Colonic mucosa (tissue), 4 donors: Measurements from ENCODE around the gene UBE2F. TPM values are rescaled to one million over a fixed set of nuclear protein-coding genes. Genes with fewer than 3 reads are reported as not detected.

ENCODE experiments used
- DNase-seq: peaks from one replicate; pipeline ENCODE4 v3.0.0-alpha.2; 2020
- H3K27ac ChIP-seq: fragments of 200-600 bp; one replicate; pipeline ENCODE4 v1.8.0; 2021
- H3K27me3 ChIP-seq: fragments of 200-600 bp; one replicate; pipeline ENCODE4 v1.8.0; 2021
- H3K36me3 ChIP-seq: fragments of 200-600 bp; one replicate; pipeline ENCODE4 v1.8.0; 2021
- H3K4me1 ChIP-seq: fragments of 200-600 bp; one replicate; pipeline ENCODE4 v1.8.0; 2021; ENCODE audit warnings: mild to moderate bottlenecking
- H3K4me3 ChIP-seq: fragments of 200-600 bp; one replicate; pipeline ENCODE4 v1.8.0; 2021
- H3K9ac ChIP-seq, 2 donors: one replicate each; pipeline ENCODE4 v1.7.0; 2013; ENCODE audit warnings: control low read depth in 2 of 2, low read depth in 2 of 2, low read length in 2 of 2
- H3K9me3 ChIP-seq: fragments of 200-600 bp; one replicate; pipeline ENCODE4 v1.8.0; 2021
- CTCF ChIP-seq: fragments of 200-600 bp; IDR thresholded peaks from one replicate; pipeline ENCODE4 v1.8.0; 2022; ENCODE audit warnings: antibody characterized with exemption, mild to moderate bottlenecking
- intact Hi-C: fragments of 100-400 bp; cut with DNase I; formaldehyde crosslinking; loops from one replicate; pipeline ENCODE4 v1.14.1; 2022
- total RNA-seq, 2 donors: library from RNA; stranded (reverse); fragmentation: NEBNext Ultra II Directional in 1 of 2; extraction: Animal tissue kit (Norgen Biotek cat#: 25700) in 1 of 2; gene quantifications; one replicate each; pipeline ENCODE4 v1.2.1, GENCODE V29; 2021
- donor health status: healthy.
- donor health status: DM: no; HTN: no; CAD: no.
- donor health status: DM: no; HTN: no; CAD: no.

The UBE2F gene
- total RNA-seq, 2 donors from 2014 or later, result 51.8 to 54.7 TPM

- Histone ChIP-seq H3K4me1 (no peaks in the 10 kb centered on the region), H3K4me3 (no peak overlapping the region), H3K36me3 (no peaks in the 10 kb centered on the region), H3K9ac (no peak overlapping the region), H3K27me3 (no peaks in the 10 kb centered on the region), H3K9me3 (no peaks in the 10 kb centered on the region), H3K27ac (no peak overlapping the region)
- no peak for DNase-seq
- no peak for TF ChIP-seq CTCF
- intact Hi-C loops, result no loop called here
Measured at GRCh38 chr2:237922641-237923361, 44.0 kb upstream of the UBE2F start.

GRCh38 chr2:237923481-237924163 is 43.2 kb upstream of the UBE2F start:
- intact Hi-C loops, result no loop called here

GRCh38 chr2:237924164-237924534 is 42.7 kb upstream of the UBE2F start:
- intact Hi-C loops, result no loop called here
- no peak overlapping the region for H3K9ac ChIP-seq
- no peak overlapping the region for H3K27ac ChIP-seq
- H3K4me3 ChIP-seq, result no peak overlapping the region
- H3K9me3 ChIP-seq, result no peaks in the 10 kb centered on the region
- no peaks in the 10 kb centered on the region for H3K27me3 ChIP-seq
- no peak for DNase-seq
- H3K4me1 ChIP-seq, result no peaks in the 10 kb centered on the region
- no peak for TF ChIP-seq CTCF
- H3K36me3 ChIP-seq, result no peaks in the 10 kb centered on the region

More at GRCh38 chr2:237923481-237924163, 43.2 kb upstream of the UBE2F start:
- Histone ChIP-seq H3K27ac (no peak overlapping the region), H3K27me3 (no peaks in the 10 kb centered on the region), H3K4me1 (no peaks in the 10 kb centered on the region), H3K4me3 (no peak overlapping the region), H3K9me3 (no peaks in the 10 kb centered on the region), H3K9ac (no peak overlapping the region), H3K36me3 (no peaks in the 10 kb centered on the region)
- peak; percentile 94 for TF ChIP-seq CTCF
- peak; percentile 67 for DNase-seq

- Histone ChIP-seq H3K27me3 (no peaks in the 10 kb centered on the region), H3K36me3 (no peaks in the 10 kb centered on the region), H3K9me3 (no peaks in the 10 kb centered on the region), H3K27ac (no peak overlapping the region), H3K4me3 (no peak overlapping the region), H3K4me1 (no peaks in the 10 kb centered on the region), H3K9ac (no peak overlapping the region)
- DNase-seq, result no peak
- intact Hi-C loops, result no loop called here
- no peak for TF ChIP-seq CTCF
Measured at GRCh38 chr2:237927135-237927534, 39.7 kb upstream of the UBE2F start.

GRCh38 chr2:237927986-237928385 is 38.8 kb upstream of the UBE2F start:
- Histone ChIP-seq H3K9me3 (no peaks in the 10 kb centered on the region), H3K4me1 (no peaks in the 10 kb centered on the region), H3K36me3 (no peaks in the 10 kb centered on the region), H3K27ac (no peak overlapping the region), H3K9ac (no peak overlapping the region), H3K4me3 (no peak overlapping the region), H3K27me3 (no peaks in the 10 kb centered on the region)
- intact Hi-C loops, result no loop called here
- TF ChIP-seq CTCF, result no peak
- no peak for DNase-seq
